GM18519 (cell line): Measurements from ENCODE around the gene SMARCE1.

ENCODE experiments used
- ATAC-seq: cut with Tn5 transposase; IDR thresholded peaks from one replicate; pipeline ENCODE4 v1.9.1; 2021; ENCODE audit warnings: mild to moderate bottlenecking, moderate library complexity; ENCODE audit not compliant: unreplicated experiment, low FRiP score

Gene SMARCE1

DNA sequence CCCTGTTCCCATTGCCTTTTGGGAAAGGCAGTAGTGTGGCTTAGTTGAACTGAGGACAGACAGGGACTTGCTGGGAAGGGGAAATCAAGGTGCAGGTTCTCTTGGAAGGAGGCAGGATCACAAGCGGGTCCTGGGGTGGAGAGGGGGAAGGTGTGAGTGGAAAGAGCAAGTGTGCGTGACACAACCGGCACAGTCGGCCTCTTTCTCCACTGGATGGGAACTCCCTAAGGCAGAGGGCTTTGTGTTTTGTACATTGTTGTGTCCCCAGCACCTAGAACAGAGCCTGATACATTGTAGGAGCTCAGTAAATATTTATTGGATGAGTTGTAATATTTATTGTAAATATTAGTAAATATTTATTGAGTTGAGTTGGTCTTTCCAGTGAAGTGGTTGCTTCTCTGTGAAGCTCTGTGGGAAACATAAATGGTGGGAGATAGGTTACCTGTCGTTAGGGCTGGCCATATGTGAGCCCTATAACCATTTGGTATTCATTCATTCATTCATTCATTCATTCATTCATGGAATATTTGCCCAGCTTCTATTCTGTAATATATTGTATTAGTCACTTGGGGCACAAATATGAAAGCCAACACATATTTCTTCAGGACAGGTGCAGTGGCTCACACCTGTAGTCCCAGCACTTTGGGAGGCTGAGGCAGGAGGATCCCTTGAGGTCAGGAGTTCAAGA lies 34.0 kb downstream of the SMARCE1 start:
- no peak for ATAC-seq

DNA sequence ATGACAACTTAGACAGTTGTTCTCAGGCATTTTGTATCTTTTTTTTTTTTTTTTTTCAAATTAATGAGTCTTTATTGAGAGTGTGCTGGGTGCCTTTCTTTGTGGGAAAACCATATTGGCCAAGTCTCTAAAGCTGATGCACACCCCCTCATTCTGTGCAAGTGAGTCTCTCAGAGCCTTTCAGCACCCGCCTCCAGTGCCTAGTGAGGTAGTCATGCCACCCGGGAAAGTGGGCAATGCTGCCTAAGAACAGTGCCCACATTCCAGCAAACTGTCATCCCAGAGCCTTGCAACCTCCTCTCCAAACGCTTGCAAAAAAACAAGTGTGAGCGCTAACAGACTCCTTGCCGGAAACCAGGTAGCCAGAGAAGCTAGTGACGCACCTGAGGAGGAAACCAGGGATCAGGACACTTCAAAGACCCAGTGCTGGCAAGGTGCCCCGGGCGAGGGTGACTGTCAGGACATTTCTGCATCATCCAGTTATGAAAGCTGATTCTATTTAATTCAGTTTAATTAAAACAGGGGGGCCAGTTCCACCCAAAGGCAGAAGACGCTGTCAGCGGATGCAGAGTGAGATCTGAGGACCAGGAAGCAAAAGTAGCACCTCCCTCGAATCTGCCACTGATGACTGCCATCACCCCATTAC lies 34.9 kb downstream of the SMARCE1 start:
- ATAC-seq, result no peak

DNA sequence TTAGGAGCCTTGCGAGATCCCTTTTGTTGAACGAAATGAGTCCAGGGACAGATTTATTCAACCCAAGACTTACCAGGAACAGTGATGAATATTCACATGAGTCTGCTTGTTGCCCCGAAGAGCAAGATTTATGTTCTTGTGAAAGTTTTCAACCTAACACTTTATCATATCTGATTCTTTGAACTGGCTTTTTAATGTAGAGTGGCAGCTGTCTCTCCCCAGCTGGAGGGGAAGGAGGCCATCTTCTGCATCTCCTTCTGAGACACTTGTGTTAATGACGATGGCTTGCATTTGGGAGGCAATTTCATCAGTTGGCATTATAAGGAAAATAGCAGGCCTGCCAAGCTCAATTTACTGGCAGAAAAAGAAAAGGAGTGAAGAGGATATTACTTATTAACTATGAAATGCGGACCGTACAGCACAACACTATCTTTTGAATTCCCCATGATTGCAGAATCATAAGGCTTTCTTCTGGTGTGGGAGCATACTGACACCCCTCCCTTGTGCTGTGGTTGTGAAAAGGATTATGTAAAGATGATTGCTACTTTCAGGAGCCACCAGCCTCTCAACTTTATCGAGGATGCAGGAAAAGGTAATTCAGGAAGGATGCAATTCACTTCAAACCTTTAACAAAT lies 35.7 kb downstream of the SMARCE1 start:
- ATAC-seq, result no peak

DNA sequence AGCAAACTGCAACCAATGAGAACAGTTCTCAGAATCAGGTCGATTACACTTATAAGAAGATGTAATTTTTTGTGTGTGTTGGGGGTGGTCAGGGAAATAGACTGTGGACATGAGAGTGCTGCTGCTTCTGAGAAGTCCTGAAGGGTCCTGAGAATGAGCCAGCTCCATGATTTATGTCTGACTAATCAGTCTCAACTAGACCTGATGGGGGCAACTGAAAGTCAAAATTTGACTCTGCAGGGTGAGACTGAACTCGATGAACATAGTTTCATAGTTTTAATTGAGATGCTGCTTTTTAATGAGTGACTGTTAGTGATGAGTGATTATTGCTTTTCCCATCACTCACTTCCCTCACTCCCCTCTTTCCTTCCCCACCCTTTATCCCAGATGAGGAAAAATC lies 37.3 kb downstream of the SMARCE1 start:
- ATAC-seq, result no peak

DNA sequence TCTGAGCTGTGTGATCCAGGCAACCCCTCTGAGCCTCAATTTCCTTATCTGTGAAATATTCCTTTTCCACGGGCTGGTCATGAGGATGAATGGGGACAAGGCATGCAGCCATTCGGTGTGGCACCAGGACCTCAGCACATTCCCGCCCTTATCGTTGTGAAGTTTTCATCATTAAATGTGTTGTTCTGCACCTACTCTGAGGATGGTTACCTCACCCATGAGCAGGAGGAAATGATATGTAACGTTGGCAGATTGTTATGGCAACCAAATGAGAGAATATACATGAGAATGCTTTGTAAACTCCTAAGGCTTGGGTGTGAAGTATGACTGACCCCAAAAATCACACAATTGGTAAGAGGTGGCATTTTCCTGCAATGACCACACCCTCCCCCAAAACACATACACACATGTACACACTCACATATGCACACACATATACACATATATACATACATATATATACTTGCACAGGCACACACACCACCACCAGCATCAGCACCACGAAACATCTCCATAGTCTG lies 39.5 kb downstream of the SMARCE1 start:
- ATAC-seq, result no peak

DNA sequence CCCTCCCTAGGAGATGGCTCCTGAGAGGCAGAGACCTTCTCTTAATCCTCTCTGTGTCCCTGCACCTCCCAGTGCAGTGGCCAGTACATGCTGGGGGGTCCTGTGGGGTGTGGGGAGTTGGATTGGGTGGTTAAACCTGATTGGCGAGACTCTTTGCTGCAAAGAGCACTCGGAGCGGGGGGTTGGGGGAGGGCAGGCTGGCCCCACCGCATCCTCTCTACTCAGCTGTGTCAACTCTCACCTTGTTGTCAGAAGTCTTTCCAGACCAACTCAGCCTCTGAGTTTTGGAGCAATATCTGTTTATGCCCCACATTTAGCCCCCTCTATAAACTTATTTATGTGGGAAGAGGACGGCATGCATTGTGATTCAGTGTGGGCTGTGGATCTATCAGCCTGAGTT lies 40.0 kb downstream of the SMARCE1 start:
- no peak for ATAC-seq

DNA sequence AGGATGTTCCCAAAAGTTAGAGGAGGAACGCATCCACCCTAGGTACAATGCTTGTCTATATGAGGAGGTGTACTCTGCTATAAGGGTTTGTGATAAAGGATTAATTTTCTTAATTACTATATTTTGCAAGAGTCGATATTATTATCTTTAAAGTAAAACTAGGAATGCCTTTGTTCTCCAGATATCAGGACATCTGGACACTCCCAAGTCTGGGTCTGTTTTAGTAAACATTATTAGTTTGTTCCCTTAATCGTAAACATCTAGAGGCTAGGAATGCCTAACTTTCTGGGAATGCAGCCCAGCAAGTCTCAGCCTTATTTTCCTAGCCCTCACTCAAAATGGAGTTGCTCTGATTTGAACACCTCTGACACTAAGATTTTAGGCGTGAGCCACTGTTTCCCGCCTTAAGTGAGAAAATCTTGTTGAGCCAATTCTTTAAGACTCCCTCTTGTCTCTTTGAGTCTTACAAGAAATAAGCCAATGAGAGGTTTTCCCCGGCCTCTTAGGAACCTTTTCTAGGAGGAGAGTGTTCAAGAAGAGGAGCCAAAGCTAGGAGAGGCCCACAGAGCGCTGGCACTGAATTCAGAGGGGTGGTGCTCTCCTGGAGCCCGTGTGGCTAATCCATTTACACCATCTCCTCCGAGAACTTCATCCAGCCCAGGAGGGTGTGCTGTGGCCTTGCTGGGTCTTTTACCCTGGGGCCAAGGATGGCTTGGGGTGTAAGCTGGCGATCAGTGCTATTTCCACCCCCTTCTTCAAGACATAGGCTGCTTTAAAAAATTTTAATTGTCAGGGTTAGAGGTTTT lies 40.9 kb downstream of the SMARCE1 start:
- ATAC-seq, result no peak

DNA sequence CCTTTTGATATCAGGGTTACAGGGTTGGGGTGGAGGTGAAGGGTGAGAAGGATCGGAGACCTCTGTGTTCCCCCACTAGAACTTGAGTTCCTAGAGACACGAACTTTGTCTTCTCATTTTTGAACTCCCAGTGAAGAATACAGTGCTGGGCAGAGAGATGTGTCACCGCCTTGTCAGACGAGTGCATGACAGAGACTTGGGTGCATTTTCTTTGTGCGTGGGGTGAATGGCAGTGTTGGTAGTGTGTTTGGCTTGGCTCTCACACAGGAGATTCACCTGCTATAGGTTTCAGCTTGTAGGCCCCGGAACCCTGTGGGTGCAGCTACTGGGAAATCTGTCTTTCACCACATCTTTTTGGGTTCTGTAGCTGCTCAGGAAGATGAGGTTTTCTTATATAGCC lies 42.3 kb downstream of the SMARCE1 start:
- no peak for ATAC-seq

DNA sequence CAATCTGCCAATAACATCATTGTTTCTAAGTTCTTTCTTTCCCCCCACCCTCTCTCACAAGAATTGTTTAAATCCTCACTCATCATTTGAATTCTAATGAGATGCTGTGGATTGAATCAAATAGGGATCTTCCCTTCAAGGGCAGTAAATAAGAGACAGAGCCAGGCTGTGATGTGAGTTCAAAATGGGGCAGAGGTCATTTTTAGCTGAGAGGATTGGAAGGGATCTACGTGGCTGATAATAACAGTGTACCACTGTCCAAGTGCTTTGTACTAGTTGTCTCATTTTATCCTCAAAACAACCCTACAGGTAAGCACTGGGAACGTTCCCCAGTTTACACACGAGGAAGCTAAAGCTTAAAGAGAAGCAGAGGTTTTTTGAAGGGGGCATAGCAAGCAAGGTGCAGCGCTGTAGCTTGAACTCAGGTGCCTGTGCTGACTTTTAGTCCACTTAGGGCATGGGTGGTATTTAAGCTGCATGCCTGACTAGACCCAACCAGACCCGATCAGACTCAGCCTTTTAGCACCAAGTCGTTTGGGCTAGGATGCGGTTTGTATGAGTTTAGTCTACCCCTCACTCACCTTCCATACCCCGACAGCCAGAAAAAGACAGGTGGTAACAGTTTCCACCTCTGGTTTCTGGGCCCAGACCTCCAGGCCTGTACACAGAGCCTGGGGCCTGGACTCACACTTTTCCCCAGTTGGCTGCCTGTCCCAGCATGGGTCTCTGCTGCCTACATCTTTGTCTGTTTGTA lies 43.1 kb downstream of the SMARCE1 start:
- ATAC-seq, result no peak

DNA sequence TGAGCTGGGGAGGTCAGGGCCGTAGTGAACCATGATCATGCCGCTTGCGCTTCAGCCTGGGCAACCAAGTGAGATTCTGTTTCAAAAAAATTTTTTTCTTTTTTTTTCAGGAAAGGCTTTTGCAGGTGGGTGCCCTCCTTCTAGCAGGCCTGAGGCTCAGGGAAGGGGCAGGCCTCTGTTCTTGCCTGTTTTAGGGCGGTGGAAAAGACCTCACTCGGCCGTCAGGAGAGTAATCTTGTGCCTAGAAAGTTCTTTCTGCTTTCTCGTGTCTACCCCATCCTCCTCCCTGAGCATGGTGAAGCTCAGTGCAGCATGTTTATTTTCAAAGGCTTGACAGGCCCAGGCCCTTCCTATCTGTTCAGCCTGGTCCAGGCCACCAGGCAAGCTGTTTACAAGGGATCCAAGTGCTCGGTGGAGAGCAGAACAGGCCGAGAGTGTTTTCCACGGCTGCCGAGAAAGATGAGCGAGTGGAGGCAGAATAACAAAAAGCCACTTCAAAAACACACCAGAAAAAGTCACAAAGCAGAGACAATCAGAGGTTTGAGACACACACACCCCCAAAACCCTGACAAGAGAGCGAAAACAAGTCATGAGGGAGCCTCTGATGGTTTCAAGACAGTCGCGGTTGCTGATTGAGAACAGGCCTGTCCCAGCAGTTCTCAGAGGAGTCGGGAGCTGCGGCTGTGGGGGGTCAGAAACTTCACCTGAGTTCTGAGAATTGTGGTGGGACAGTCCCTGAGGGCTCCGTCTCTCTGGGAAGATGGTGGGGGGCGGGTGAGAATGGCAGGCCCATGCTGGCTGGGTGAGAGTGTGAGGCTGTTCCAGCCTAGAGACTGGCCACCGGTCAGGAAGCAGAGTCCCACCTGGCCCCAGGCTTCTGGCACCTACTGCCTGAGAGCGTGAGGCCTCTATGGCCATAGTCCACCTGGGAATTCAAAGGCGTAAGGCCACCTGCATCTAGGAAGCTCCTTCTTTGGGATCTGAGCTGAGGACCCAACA lies 44.9 kb downstream of the SMARCE1 start:
- ATAC-seq, result no peak

DNA sequence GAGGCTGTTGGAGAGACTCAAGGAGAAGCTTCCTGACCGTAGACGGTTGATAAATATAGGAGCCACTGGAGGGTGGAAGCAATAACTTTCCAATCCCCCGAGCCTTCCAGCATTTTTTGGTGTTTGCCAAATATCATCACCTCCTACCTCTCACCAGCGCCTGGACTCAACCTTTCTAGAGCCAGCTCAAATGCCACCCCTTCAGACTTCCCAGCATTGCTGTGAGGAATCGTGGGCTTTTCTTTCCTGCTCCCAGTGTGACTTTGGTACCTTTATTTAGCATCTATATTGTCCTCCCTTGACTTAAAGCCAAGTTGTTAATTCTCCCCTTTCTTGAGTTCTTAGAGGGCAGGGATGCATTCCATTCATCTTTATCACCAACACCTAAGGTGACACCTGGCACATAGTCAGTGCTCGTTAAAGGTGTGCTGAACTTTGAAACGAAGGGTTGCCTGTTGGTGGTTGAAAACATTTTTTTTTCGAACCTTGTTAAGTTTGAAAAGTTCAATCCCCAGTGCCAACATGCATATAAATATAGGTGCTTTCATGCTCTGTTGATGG lies 47.1 kb downstream of the SMARCE1 start:
- ATAC-seq, result no peak

DNA sequence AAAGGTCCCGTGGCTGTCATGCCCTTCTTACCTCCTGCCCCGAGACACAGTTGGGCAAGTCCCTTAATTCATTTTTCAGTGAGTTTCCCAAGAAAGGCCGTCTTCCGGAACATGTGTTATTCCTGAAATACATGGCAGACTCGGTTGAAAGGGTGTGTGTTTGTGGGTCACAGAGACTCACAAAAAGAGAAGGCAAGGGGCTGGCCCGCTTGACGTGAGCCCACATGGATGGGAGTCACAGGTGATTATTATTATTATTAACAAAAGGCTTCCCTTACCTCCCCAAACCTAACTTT lies 48.2 kb downstream of the SMARCE1 start:
- ATAC-seq, result no peak

DNA sequence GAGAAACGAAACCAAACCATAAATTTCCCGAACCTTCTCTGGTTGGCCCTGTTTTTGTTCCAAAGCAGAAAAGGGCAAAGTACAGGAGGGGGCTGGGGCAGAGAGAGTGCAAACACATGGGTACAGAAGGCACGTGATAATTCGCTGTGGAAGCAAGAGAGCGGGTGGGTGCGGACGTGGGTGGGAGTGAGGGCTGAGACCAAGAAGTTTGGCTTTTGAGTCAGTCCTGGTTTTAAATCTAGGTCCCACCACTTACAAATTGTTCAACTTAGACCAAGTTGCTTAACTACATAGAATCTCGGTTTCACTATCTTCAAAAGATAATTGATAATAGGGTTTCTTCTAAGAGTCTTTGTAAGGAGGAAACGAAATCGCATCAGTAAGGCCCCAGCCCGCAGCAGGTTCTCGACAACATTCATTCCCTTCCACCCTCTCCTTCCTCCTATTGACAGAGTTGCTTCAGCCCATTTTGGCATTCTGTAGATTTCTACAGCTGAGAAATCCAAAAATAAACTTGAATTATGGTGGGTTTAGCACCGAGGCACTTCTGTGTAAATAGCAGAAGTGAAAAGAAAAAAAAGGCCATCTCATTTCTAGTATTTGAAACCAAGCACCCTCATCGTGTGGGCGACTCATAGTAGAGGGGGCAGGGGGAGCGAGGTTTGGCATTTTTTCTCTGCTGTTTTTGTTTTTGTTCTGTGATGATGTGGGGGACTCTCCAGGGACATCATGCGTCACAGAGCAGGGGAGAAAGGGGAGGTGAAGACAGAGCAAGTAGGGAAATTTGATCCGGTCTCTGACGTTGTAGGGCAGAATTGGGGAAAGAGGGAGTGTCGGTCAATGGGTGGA lies 48.8 kb downstream of the SMARCE1 start:
- peak; percentile 33 for ATAC-seq

DNA sequence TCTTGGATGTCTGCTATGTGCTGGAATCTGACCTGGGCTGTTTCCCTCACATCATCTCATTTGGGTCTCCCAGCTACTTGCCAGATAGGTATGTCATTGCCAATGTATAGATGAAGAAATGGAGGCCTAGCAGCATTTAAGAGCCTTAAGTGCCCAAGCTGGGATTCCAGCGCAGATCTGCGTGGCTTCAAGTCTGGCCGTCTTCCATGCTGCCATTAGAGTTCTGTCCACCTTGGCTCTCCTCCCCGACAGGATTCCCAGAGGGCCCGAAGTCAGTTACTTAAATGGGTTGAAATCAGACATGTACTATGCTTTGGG lies 49.4 kb downstream of the SMARCE1 start:
- no peak for ATAC-seq

DNA sequence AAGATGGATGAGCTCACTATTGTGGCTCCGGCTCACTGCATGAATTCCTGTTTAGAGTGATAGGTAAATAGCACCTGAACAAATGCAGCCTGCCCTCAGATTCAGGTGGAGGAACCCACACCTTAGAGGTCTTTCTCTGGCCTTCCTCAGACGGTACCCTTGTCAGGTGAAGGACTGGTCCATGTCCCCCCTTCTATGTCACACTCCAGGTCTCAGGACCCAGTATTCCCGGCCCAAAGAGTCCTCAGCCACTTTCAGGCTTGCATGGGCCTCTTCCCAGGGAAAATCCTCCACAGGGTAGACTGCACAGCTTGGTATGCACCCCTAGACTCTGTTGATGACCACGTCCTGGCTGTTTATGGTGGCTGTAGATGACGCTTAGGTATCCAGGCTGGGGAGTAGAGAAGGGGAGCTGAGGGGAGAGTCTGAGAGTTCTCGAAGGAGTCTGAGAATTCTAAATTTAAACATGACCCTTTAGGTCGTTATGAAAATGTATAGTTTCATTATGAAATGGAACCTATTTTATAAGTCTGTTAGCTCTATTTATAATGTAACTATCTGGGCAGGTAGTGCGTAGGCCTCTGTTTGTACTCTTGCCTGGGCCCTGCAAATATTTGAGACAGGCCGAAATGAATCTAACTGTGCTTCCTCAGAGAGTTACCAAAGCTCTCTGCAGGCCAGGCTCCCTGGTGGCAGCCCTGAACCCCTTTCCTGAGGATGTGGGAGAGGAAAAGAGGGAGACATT lies 49.9 kb downstream of the SMARCE1 start:
- ATAC-seq, result no peak

DNA sequence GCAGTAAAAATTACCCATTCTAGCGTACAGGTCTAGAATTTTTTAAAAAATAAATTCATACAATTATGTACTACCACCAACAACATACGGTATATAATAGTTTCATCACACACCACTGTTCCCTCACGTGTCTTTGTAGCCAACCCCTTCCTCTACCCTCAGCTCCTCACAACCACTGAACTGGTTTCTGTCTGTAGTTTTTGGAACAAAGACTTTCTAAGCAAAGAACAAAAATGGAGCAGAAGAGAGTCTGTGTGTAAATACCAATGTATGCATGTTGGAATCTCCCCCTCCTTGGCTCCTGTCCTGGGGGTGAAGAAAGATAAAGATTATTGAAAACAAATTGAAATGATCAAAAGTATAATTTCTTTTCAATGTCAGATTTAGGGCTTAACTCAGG lies 50.5 kb downstream of the SMARCE1 start:
- ATAC-seq, result no peak

DNA sequence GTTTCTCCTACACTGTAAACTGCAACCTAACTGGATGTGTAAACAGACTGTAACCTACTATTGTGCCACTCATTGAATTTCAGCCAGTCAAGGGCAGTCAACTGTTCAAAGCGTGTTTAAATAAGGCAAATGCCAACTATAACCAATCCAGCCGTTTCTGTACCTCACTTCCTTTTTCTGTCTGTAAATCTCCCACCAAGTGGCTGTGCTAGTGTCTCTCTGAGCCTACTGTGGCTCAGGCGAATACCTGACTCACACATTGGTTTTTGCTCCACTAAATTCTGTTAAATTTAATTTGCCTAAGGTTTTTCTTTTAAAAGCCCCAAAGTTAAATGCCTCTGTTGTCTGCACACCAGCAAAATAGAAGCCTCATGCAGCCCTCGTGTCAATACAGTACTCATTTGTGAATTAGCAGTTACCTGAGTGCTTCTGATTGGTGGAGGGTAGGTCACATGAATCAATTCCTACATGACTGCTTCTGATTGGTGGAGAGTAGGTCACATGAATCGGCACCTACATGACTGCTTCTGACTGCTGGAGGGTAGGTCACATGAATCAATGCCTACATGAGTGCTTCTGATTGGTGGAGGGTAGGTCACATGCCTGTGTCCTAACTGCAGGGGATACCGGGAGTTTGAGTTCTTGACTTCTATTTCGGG lies 51.2 kb downstream of the SMARCE1 start:
- ATAC-seq, result no peak
